GM19324 (cell line): Measurements from ENCODE around the gene PTX4.

Source experiments
- ATAC-seq: cut with Tn5 transposase; IDR thresholded peaks from one replicate; pipeline ENCODE4 v1.9.1; 2021; ENCODE audit warnings: mild to moderate bottlenecking, moderate library complexity; ENCODE audit not compliant: unreplicated experiment, low FRiP score

The PTX4 gene

DNA sequence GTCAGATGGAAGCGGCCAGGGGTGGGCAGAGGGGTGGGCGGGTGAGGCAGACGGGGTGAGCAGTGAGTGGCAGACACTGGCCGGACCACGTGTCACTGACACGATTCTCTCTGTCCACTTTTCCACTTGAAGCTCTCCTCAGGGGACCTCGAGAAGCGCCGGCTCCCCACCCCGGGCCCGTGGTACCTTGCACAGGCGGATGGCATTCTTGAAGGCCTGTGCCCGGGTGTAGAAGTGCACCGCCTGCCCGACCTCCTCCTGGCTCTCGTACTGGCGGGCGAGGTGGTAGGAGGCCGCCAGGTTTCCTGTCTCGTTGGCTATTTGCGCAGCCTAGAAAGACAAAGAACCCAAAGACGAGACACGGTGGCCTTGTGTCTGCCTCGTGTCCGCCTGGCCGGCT lies 35.6 kb upstream of the PTX4 start:
- no peak for ATAC-seq

GRCh38 chr16:1523581-1524245 lies 35.0 kb upstream of the PTX4 start:
- no peak for ATAC-seq

DNA sequence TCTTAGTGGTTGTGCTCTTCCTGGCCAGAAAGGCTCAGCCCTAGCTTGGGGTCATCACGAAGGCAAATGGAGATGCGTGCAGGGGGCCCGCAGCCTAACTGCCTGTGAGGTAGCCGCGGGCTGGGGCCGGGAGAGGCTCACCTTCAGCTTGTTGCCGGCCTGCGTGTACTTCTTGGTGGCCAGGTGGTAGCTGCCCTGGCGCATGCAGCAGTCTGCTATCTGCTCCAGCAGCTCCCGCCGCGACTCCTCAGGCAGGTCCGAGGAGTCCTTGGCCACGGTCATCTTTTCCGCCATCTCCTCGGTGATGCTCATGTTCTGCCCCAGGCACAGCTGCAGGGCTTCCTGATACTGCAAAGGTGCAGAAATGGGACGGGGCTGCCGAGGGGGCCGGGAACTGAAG lies 31.7 kb upstream of the PTX4 start:
- ATAC-seq, result no peak

- ATAC-seq, result no peak
Observed at GRCh38 chr16:1519831-1520230, 31.1 kb upstream of the PTX4 start.

GRCh38 chr16:1518626-1519135 lies 29.9 kb upstream of the PTX4 start:
- ATAC-seq, result no peak

- no peak for ATAC-seq
Observed at GRCh38 chr16:1514507-1514906, 25.8 kb upstream of the PTX4 start.

DNA sequence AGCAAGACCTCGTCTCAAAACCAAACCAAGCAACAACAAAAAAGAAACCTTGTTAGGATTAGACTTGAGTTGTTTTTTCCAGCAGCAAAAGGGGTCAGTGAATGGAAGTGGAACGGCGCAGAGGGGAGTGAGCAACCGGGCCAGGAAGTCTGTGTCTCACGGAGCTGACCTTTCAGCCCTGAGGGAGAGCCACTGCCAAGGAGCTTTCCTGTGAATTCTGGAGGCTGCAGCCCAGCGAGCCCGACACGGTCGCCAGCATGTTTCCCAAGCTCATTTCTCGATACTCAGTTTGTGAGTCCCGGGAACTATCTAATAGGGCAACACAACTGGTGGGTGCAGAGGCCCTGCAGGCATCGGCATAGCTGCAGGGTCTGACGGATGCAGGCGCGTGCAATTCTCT lies 24.0 kb upstream of the PTX4 start:
- ATAC-seq, result no peak

DNA sequence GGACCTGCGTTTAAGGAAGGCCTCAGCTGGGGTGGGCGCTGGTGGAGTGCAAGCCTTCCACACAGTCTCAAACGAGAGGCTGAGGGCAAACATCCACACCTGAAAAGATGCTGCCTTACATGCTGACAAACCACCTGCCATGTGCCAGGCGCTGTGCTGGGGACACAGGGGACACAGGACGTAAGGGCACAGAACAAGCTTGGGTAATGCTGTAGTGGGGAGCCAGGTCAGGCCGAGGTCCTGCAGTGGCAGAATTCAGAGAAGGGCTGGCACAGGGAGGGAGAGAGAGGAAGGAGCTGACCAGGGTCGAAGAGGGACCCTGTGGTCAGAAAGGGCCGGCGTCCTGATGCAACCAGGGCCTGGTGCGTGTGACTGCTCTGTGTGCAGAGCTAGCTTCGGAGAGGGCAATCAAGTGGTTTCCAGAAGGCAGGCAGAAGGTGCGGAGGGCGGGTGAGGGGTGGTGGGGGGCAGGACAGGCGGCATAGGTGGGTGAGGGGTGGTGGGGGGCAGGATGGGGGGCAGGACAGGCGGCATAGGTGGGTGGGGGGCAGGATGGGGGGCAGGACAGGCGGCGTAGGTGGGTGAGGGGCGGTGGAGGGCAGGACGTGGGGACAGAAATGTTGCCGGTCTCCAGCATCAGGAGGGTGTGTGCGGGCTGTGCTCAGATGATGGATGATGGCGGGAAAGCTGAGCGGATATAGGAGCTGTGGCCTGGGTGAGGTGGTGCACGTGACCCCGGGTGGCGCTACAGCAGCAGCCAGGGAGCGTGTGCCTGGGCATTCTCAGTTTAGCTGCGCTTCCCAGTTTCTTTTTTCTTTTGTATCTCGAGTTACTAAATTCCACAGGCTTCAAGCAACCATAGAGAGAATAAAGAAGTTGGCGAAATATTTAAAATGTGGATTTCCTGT lies 23.2 kb upstream of the PTX4 start:
- no peak for ATAC-seq

DNA sequence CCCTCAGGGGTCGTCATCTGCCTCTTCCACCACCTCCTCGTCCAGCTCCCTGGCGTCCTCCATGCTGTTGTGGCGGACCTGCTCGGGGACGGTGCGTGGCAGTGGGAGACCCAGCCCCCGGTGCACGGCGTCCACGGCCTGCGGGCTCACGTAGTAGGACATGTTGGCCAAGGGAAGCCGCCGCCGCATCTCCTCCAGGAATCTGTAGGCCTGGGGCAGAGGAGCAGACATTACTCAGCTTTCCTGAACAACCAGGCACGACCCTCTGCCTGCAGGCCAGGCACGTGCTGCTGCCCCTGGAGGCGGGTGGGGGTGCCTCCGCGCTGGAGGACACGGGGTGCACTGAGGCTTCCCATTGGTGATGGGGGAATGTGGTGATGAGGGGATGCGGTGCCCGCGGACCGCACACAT lies 22.2 kb upstream of the PTX4 start:
- ATAC-seq, result no peak

DNA sequence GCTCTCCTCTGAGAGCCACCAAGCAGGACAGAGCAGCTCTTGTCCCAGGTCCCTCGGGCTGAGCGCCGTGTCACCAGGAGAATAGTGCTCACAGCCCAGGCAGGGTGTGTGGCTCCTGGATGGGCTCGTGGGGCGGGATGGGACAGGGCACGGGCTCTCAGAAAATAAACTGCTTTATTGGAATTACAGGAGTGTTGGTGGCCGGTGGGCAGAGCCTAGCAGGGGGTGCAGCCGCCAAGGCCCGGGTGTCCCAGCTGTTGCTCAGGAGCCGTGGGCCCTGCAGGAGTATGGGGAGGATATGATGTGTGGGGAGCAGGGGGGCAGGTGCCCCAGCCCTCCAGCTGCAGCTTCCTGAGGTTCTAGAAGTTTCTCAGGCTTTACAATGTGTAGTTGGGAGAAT lies 21.5 kb upstream of the PTX4 start:
- no peak for ATAC-seq

- no peak for ATAC-seq
Observed at GRCh38 chr16:1509307-1510221, 20.8 kb upstream of the PTX4 start.

DNA sequence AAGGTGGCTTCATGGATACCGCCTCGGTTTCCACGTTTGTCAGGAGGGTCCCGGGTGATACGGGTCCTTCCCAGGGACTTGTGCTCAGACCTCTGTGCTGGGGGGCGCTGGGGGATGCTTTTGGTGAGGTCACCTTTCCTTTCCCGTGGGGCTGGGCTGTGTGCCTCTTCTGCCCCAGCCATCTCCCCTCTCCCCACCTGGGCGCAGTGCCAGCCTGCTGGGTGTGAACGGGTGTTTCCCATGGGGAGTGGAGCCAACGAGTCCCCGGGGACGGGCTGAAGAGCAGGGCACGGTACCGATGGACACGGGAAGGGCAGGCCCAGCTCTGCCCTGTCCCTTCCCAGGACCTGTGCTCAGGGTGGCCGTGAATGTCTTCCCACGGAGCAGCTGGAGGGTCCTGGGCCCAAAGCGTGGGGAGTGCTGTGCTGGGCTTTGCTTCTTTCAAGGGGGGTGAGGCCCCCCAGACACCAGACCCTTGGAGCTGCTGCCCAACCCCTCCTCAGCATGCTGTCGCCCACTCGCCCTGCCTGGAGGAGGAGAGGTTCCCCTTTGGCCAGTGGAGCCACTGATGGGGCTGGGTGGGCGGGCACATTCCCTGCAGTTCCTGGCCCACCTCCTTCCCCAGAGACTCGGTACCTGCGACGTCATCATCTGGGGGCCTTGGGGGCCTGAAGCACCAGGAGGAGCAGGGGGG lies 19.9 kb upstream of the PTX4 start:
- no peak for ATAC-seq

GRCh38 chr16:1506494-1507213 lies 17.9 kb upstream of the PTX4 start:
- ATAC-seq, result no peak

GRCh38 chr16:1505912-1506311 lies 17.2 kb upstream of the PTX4 start:
- ATAC-seq, result no peak

DNA sequence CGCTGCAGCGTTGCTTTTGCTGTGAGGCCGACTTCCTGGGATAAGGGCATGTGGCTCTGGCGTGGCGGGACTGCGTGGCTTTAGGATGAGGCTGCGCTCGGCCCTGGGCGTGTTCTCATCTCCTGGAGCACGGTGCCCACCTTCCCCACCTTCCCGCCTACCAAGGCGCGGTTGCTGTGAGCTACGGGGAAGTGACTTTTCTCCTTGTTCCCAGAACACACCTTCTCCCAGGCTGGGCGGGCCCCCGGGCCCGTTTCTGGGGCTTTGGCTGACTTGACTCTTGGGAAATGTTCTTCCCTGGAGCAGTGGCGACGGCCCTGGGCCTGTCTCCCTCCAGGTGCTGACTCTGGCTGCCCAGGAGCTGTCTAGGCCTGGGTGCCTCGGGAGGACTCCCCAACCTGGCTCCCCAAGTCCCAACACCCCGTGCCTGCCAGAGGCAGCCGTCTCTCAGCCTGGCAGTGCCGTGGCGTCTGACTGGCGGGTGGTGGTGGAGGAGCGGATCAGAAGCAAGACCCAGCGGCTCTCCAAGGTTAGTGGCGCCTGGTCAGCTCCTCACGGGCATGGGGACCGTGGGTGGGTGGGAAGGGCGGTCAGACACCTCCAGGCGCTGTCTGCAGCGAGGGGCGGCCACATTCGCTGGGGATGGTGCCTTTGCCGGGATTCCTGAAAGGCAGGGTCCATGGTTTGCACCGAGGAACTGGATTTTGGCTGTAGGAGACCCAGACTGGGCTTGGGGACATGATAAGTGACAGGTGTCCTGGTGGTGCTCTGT lies 16.5 kb upstream of the PTX4 start:
- ATAC-seq, result no peak

GRCh38 chr16:1503110-1503955 lies 14.6 kb upstream of the PTX4 start:
- no peak for ATAC-seq

DNA sequence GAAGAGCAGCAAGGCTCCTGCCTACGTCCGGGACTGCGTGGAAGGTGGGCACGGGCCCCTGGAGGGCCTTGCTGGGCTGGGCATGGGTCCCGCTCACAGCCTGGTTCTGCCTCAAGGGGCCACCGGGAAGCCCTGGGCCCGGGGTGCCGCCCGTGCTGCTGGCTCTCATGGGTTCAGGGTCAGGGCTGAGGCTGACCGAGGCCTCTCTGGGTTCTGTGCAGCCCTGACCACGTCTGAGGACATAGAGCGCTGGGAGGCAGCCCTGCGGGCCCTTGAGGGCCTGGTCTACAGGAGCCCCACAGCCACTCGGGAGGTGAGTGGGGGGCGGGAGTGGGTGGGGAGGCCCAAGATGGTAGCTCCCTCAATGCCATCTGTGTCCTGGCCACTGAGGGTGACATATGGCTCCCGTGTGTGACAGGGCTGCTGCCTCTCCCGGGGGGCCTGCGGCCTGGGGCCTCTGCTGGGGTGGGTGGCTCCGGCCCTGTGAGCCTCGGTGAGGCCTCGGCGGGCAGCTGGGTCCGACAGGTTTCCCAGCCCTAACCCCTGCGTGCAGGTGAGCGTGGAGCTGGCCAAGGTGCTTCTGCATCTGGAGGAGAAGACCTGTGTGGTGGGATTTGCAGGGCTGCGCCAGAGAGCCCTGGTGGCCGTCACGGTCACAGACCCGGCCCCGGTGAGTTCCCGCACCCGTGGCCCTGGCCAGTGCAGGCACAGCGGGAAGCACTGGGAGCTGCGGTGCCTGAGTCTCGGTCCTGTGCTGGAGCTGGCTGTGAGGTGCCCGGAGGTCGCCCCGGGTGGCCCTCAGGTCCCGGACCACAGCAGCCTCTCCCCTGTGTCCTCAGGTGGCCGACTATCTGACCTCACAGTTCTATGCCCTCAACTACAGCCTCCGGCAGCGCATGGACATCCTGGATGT lies 13.6 kb upstream of the PTX4 start:
- ATAC-seq, result no peak
